SK-N-MC (cell line): ENCODE measurements around the gene TNIK.

ENCODE experiments used
- EZH2 ChIP-seq: fragments of 200-600 bp; sonication (generic); IDR thresholded peaks from one replicate; pipeline ENCODE4 v1.6.1; 2017; ENCODE audit warnings: antibody characterized with exemption
- FOXP2 ChIP-seq: optimal IDR thresholded peaks from 2 replicates; pipeline ENCODE3; 2011; ENCODE audit warnings: mild to moderate bottlenecking, moderate library complexity; ENCODE audit not compliant: insufficient read depth; ENCODE audit errors: extremely low read length, control extremely low read depth
- POLR2AphosphoS5 ChIP-seq: IDR thresholded peaks from 2 replicates; pipeline ENCODE4 v1.6.1; 2012; ENCODE audit warnings: mild to moderate bottlenecking, low read depth, low read length, borderline replicate concordance

DNA sequence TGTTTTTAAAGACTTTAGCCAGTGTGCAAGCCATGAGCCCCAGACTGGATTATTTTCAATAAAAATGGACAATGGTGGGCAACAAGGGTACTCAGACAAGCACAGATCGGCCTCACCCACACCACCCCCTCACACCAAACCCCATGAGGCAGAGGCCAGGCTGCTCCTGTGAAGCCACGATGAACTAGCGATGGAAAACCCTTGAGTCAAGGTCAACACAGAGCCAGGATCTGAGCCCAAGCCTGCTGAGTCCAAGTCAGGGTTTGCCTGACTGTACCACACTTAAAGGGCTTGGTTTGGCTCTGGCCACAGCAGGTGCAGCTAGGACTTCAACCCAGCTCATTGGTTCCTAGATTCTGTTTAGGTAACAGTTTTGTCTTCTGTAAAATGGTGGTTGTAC lies 302.2 kb downstream of the TNIK start:
- TF ChIP-seq POLR2AphosphoS5: no peak
- TF ChIP-seq EZH2: no peak
- TF ChIP-seq FOXP2: no peak
